Astrocyte (in vitro differentiated cells and primary cell): ENCODE data around the gene KCNH8.

Source experiments
- EZH2 ChIP-seq: IDR thresholded peaks from 2 replicates; pipeline ENCODE4 v1.6.1; 2012; ENCODE audit warnings: mild to moderate bottlenecking, low read length, inconsistent platforms; ENCODE audit not compliant: insufficient read depth
- TF ChIP-seq, protein P1 (sequence below): IDR thresholded peaks from 2 replicates; pipeline ENCODE4 v1.5.1; 2011; ENCODE audit warnings: low read depth, mild to moderate bottlenecking, inconsistent platforms, low read length, moderate library complexity; ENCODE audit not compliant: insufficient read depth

DNA sequence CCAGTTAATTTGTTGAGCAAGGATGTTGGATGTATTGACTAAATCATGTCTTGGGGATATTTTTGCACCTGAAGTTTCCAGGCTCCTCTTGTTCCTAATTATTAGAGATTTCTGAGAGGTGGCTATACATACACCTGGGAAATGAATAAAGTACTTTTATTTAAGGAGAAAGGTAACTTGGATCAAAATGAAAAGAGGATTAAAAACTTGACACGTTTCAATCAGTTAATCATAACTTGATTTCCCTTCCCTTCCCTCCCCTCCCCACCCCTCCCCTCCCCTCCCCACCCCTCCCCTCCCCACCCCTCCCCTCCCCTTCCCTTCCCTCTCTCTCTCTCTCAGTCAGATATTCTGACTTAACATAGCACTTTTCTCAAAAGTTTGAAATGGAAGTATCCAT is 126.3 kb downstream of the KCNH8 start:
- no peak for TF ChIP-seq EZH2
- TF ChIP-seq, protein P1, sequence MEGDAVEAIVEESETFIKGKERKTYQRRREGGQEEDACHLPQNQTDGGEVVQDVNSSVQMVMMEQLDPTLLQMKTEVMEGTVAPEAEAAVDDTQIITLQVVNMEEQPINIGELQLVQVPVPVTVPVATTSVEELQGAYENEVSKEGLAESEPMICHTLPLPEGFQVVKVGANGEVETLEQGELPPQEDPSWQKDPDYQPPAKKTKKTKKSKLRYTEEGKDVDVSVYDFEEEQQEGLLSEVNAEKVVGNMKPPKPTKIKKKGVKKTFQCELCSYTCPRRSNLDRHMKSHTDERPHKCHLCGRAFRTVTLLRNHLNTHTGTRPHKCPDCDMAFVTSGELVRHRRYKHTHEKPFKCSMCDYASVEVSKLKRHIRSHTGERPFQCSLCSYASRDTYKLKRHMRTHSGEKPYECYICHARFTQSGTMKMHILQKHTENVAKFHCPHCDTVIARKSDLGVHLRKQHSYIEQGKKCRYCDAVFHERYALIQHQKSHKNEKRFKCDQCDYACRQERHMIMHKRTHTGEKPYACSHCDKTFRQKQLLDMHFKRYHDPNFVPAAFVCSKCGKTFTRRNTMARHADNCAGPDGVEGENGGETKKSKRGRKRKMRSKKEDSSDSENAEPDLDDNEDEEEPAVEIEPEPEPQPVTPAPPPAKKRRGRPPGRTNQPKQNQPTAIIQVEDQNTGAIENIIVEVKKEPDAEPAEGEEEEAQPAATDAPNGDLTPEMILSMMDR, result no peak
